ENCODE results near the gene CDON.
"Not testable (repeated sequence)": the region's sequence is repeated elsewhere in the genome, so short reads cannot be mapped to it uniquely, and the experiment has no call there.

Gene CDON

DNA sequence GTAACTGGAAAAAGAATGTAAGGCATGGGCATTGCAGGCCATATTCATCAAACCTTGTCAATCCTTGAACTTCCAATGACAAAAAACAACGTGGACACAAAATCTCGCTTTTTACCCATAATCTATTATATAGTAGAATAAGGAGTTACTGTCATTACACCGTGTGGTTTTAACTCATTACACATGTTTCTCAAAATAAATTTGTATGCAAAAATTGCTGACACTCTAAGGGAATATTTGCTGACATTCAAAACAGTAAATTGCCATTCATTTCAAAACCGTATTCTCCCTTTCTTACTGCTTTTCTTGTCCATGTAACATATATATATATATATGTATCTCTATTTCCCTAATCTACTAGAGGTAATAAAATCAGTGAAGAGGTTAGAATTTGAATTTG lies 33.4 kb downstream of the CDON start:
- no peak overlapping the region for H3K27ac ChIP-seq
- TF ChIP-seq, protein P1, sequence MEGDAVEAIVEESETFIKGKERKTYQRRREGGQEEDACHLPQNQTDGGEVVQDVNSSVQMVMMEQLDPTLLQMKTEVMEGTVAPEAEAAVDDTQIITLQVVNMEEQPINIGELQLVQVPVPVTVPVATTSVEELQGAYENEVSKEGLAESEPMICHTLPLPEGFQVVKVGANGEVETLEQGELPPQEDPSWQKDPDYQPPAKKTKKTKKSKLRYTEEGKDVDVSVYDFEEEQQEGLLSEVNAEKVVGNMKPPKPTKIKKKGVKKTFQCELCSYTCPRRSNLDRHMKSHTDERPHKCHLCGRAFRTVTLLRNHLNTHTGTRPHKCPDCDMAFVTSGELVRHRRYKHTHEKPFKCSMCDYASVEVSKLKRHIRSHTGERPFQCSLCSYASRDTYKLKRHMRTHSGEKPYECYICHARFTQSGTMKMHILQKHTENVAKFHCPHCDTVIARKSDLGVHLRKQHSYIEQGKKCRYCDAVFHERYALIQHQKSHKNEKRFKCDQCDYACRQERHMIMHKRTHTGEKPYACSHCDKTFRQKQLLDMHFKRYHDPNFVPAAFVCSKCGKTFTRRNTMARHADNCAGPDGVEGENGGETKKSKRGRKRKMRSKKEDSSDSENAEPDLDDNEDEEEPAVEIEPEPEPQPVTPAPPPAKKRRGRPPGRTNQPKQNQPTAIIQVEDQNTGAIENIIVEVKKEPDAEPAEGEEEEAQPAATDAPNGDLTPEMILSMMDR (IDR thresholded peaks at IDR 0.05), result no peak
- no peak for TF ChIP-seq ZFX (IDR thresholded peaks at IDR 0.05; ENCODE audit: borderline replicate concordance)

DNA sequence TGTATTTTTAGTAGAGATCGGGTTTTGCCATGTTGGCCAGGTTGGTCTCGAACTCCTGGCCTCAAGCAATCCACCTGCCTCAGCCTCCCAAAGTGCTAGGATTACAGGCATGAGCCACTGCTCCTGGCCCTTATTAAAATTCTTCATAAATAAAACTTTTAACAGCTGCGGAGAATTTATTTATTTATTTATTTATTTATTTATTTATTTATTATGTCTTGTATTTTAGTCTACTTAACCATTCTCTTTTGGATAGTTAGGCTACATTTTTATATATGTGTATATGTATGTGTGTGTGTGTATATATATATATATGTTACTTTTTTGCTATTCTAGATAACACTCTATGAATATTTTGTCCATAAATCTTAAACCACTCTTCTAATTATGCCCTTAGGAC lies 34.1 kb downstream of the CDON start:
- H3K27ac ChIP-seq, result not testable (repeated sequence)

- no peak overlapping the region for H3K27ac ChIP-seq
- no peak for TF ChIP-seq ZFX (IDR thresholded peaks at IDR 0.05; ENCODE audit: borderline replicate concordance)
- TF ChIP-seq, protein P1 (IDR thresholded peaks at IDR 0.05), result no peak
Observed at GRCh38 chr11:126026579-126026978, 36.1 kb downstream of the CDON start.

- TF ChIP-seq, protein P1 (IDR thresholded peaks at IDR 0.05), result no peak
- TF ChIP-seq ZFX (IDR thresholded peaks at IDR 0.05; ENCODE audit: borderline replicate concordance), result no peak
Observed at GRCh38 chr11:126025822-126026221, 36.8 kb downstream of the CDON start.

DNA sequence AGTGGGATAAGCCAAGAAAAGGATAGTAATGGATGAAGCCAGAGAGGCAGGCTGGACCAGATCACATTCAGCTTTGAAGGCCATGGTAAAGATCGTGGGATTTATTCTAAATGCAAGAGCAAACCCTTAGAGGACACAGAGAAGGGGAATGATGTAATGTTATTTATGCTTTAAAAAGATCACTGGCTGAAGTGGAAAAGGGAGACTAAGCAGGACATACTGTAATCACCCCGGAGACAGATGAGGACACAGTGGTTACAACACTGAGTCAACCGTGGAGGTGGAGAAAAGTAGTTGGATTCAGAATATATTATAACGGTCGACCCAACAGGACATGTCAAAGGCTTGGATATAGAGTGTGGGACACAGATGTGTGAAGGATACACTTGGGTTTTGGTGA lies 38.5 kb downstream of the CDON start:
- TF ChIP-seq ZFX (IDR thresholded peaks at IDR 0.05; ENCODE audit: borderline replicate concordance), result no peak
- TF ChIP-seq, protein P1 (IDR thresholded peaks at IDR 0.05), result no peak

More at GRCh38 chr11:126025822-126026221, 36.8 kb downstream of the CDON start:
- H3K27ac ChIP-seq, result no peak overlapping the region

GRCh38 chr11:126012852-126013251 lies 49.8 kb downstream of the CDON start:
- no peak for TF ChIP-seq ZFX (IDR thresholded peaks at IDR 0.05; ENCODE audit: borderline replicate concordance)
- TF ChIP-seq, protein P1 (IDR thresholded peaks at IDR 0.05), result no peak
- no peak overlapping the region for H3K27ac ChIP-seq

More for the DNA sequence above, 38.5 kb downstream of the CDON start:
- H3K27ac ChIP-seq, result no peak overlapping the region

DNA sequence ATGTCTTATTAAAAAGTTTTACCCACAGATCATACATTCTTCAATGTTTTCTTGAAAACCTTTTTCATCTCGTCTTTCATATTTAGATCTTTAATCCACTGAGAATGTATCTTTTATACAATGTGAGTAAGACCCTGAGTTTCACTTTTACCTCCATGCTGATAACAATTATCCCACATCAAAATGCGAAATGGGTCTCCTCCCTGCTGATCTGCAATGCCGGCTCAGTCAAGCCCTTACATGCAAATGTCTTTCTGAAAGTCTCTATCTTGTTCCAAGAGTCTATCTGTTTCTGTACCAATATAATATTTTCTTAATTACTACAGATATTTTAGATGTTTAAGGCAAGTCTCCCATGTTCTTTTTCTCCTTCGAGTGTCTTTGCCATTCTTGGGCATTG lies 50.9 kb downstream of the CDON start:
- TF ChIP-seq, protein P1 (IDR thresholded peaks at IDR 0.05), result no peak
- TF ChIP-seq ZFX (IDR thresholded peaks at IDR 0.05; ENCODE audit: borderline replicate concordance), result no peak
- H3K27ac ChIP-seq, result no peak overlapping the region

GRCh38 chr11:126011265-126011664 lies 51.4 kb downstream of the CDON start:
- TF ChIP-seq, protein P1 (IDR thresholded peaks at IDR 0.05), result no peak
- TF ChIP-seq ZFX (IDR thresholded peaks at IDR 0.05; ENCODE audit: borderline replicate concordance), result no peak
- H3K27ac ChIP-seq, result no peak overlapping the region

All from 22Rv1 (cell line).